Endothelial cell of coronary artery (primary cell): ENCODE results near the gene RBM15. TPM values are rescaled to one million over a fixed set of nuclear protein-coding genes. Genes with fewer than 3 reads are reported as not detected.

Source experiments
- total RNA-seq: library from RNA; depleted of rRNA; stranded (reverse); fragments of >200 nt; gene quantifications from 2 replicates; pipeline ENCODE4 v1.2.3, GENCODE V29; 2014

Gene RBM15
- 32.0 and 38.4 TPM in 2 replicates for total RNA-seq

GRCh38 chr1:110338886-110339406, at the start of gene RBM15:
RBM15 (plus strand) TSS chr1:110339377; CDS start chr1:110339406, 29 bp downstream.

GRCh38 chr1:110390692-110391245, 51.6 kb downstream of the RBM15 start, which contains the start of gene SLC16A4:
SLC16A4 (minus strand) TSS chr1:110391026; CDS start chr1:110389323, 1,703 bp downstream.

Other genes starting within 250 kb of the RBM15 start
- gene UBL4B, start 226.9 kb upstream of the RBM15 start, total RNA-seq = not detected in 2 replicates
- 0.27 TPM in 1 of 2 replicates, not detected in the other for gene SLC6A17, start 188.9 kb upstream of the RBM15 start, total RNA-seq
- gene KCNC4, start 129.1 kb upstream of the RBM15 start, total RNA-seq = 4.9 and 5.1 TPM in 2 replicates
- 3.7 and 6.0 TPM in 2 replicates for gene SLC16A4, start 51.6 kb downstream of the RBM15 start, total RNA-seq
- 64.6 and 88.3 TPM in 2 replicates for gene LAMTOR5, start 68.3 kb downstream of the RBM15 start, total RNA-seq
- gene PROK1, start 111.8 kb downstream of the RBM15 start, total RNA-seq = not detected in 2 replicates
- gene KCNA10, start 179.8 kb downstream of the RBM15 start, total RNA-seq = not detected in 2 replicates